NCI-H460 (cell line): ENCODE measurements around the gene POM121. TPM values are rescaled to one million over a fixed set of nuclear protein-coding genes. Genes with fewer than 3 reads are reported as not detected.
"Not testable (repeated sequence)": the region's sequence is repeated elsewhere in the genome, so short reads cannot be mapped to it uniquely, and the experiment has no call there.

Source experiments
- DNase-seq: peaks from one replicate; pipeline ENCODE4 v3.0.0-alpha.2; 2016; ENCODE audit warnings: low read depth; ENCODE audit errors: extremely low read depth
- total RNA-seq: library from RNA; depleted of rRNA; stranded (reverse); fragments of >200 nt; shearing (Covaris generic); gene quantifications from 2 replicates; pipeline ENCODE4 v1.2.3, GENCODE V29; 2014

Gene POM121
- total RNA-seq, 1 experiment from 2014 or later, result 8.5 TPM

- DNase-seq, result not testable (repeated sequence)
Observed at GRCh38 chr7:72948714-72949113, 23.8 kb downstream of the POM121 start.

- DNase-seq, result not testable (repeated sequence)
Observed at GRCh38 chr7:72949276-72949675, 24.4 kb downstream of the POM121 start.

GRCh38 chr7:72949686-72950085 lies 24.8 kb downstream of the POM121 start:
- not testable (repeated sequence) for DNase-seq

GRCh38 chr7:72950432-72950831 lies 25.5 kb downstream of the POM121 start:
- not testable (repeated sequence) for DNase-seq

- DNase-seq, result not testable (repeated sequence)
Observed at GRCh38 chr7:72953901-72954562, 29.1 kb downstream of the POM121 start.

- DNase-seq, result not testable (repeated sequence)
Observed at GRCh38 chr7:72954563-72955198, 29.8 kb downstream of the POM121 start.

GRCh38 chr7:72960029-72960428 lies 35.1 kb downstream of the POM121 start:
- not testable (repeated sequence) for DNase-seq

GRCh38 chr7:72960626-72961345 lies 35.9 kb downstream of the POM121 start:
- not testable (repeated sequence) for DNase-seq

GRCh38 chr7:72961346-72961650 lies 36.4 kb downstream of the POM121 start:
- not testable (repeated sequence) for DNase-seq

GRCh38 chr7:72963056-72963455 lies 38.2 kb downstream of the POM121 start:
- not testable (repeated sequence) for DNase-seq

GRCh38 chr7:72965186-72965975 lies 40.5 kb downstream of the POM121 start:
- not testable (repeated sequence) for DNase-seq

GRCh38 chr7:72966892-72967291 lies 42.0 kb downstream of the POM121 start:
- DNase-seq, result not testable (repeated sequence)

- DNase-seq, result not testable (repeated sequence)
Observed at GRCh38 chr7:72968980-72969516, 44.2 kb downstream of the POM121 start, which contains the start of gene TRIM74. Gene TRIM74, minus strand, starts transcription at chr7:72969466. Its CDS starts 3,309 bp downstream, at chr7:72966157.

- DNase-seq, result not testable (repeated sequence)
Observed at GRCh38 chr7:72969688-72970087, 44.8 kb downstream of the POM121 start.

- not testable (repeated sequence) for DNase-seq
Observed at GRCh38 chr7:72971505-72971904, 46.6 kb downstream of the POM121 start.

GRCh38 chr7:72974781-72975180 lies 49.9 kb downstream of the POM121 start:
- DNase-seq, result not testable (repeated sequence)

- not testable (repeated sequence) for DNase-seq
Observed at GRCh38 chr7:72975656-72976286, 50.9 kb downstream of the POM121 start.

GRCh38 chr7:72976434-72976833 lies 51.5 kb downstream of the POM121 start:
- DNase-seq, result not testable (repeated sequence)

GRCh38 chr7:72980382-72980781 lies 55.5 kb downstream of the POM121 start:
- not testable (repeated sequence) for DNase-seq

GRCh38 chr7:72982084-72982483 lies 57.2 kb downstream of the POM121 start:
- DNase-seq, result not testable (repeated sequence)
